Stimulated activated CD4-positive, alpha-beta T cell treated with anti-CD3 and anti-CD28 coated beads, Interleukin-15, amount 100 ng/mL, for 48 hours (primary cell): ENCODE measurements around the gene RABGAP1L.
"Not testable (repeated sequence)": the region's sequence is repeated elsewhere in the genome, so short reads cannot be mapped to it uniquely, and the experiment has no call there.

Experiments used
- DNase-seq, 2 donors: peaks; one replicate each; pipeline ENCODE4 v3.0.0-alpha.2; 2020; ENCODE audit warnings: low read depth in 2 of 2

The RABGAP1L gene

GRCh38 chr1:174990382-174990999 lies 831.2 kb downstream of the RABGAP1L start:
- no peak for DNase-seq

GRCh38 chr1:174991473-174991872 lies 832.2 kb downstream of the RABGAP1L start:
- no peak for DNase-seq

DNA sequence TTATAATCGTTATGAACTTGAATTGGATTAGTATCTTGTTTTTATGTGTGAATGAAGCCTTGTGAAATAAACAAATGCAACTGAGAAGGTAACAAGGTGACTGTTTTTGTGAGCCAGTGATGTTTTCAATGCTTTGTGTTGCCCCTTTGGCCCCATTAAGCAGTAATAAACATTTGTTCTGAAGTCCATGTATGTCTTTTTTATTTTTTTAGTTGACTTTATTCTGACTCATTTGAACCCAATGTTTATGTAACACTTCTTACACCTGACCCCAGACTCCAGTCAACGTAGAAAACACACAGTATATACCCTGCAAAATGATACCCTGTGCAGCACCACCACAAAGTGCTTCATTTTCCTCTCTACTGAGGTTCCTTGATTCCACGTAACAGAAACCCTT lies 835.8 kb downstream of the RABGAP1L start:
- DNase-seq, result no peak

DNA sequence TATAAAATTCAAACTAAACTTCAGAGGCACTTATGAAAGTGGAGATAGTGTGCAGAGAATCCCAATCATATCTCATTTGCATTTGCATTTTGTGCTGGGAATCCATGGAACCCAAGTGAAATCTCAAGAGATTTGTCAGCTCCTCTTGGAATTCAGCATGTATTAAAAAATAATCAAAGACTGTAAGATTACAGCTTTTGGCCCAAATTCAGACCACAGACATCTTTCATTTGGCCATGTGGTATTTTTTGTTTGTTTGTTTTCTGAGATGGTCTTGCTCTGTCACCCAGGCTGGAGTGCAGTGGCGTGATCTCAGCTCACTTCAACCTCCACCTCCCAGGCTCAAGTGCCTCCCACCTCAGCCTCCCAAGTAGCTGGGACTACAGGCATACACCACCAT lies 836.6 kb downstream of the RABGAP1L start:
- no peak for DNase-seq

GRCh38 chr1:174996476-174996875 lies 837.2 kb downstream of the RABGAP1L start:
- DNase-seq, result no peak

DNA sequence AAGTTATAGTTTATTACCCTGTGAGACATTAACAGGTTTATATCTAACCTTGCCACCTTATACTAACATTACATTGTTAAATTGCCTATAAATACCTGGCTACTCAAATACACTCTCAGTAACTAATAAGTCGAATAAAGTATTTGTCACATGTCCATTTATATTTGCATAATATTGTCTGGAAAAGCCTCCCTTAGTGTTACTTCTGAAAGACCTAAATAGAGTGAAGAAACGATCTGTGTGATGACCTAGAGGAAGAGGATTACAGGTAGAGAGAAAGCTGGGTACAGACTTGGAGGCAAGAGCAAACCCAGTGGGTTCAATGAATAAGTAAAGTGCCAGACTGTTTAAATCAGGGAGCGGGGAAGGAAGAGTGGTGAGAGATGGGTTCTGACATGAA lies 837.7 kb downstream of the RABGAP1L start:
- no peak for DNase-seq

DNA sequence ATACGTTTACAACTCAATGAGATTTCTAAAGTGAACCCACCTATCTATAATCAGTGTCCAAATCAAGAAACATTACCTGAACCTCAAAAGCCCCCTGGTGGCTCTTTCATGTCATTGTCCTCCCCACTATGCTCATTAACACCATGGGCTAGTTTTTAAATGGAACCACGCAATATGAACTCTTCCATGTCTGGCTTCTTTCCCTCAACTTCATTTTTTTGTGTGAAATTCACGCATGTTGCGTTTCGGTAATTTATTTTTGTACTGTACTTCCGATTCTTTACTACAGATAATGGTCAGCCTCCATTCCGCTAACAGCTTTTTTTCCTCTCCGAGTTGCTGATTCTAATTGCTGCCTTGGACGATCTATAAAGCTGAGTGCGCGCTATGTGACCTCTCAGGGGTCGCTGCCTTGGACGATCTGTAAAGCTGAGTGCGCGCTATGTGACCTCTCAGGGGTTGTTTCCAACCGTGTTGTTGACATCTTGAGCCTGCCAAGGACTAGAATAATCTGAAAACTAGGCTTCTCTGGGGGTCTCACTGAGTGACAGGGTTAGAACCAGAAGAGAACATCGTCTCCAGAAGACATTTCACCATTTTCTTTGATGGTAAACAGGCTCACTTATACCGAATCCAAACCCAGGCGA lies 839.4 kb downstream of the RABGAP1L start:
- no peak for DNase-seq

- peak; percentile 94 to 95 for DNase-seq
Measured at GRCh38 chr1:174999216-174999935, 840.1 kb downstream of the RABGAP1L start.

DNA sequence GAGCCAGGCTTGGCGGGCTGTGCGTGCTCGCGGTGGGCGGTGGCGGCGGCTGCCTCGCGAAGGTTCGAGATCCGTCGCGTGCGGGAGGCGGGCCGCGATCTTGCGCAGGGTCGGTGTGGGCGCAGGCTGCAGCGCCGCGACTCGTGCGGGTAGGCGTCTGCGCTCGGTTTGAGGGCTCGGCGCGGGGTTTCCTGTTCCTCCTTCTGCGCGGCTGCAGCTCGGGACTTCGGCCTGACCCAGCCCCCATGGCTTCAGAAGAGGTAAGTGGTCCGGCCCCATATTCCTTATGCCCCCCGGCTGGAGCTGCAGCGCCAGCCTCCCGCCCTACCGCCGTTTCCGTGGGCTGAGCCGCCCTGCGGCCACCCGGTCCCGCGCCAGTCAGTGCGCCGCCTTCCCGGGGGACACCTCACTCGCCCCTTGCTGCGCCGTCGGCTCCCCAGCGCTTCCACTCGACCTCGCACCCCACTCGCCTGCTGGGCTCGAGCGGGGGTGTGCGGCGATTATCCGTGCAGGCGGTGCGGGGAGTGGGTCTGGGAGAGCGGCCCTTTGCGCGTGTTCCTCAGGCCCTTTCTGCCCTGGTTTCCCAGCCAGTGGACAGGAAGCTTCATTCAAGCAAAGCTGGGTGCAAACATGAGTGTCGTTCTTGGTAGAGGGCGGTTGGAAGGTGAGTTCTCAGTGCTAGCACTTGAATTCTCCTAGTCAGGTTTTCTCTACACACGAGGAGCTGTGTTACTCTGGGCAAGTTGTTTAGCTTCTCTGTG lies 840.8 kb downstream of the RABGAP1L start, which contains the start of gene CACYBP:
TSS of gene CACYBP (plus strand) at position 12 of the 761 bp plus-strand sequence. CDS start at position 246, 234 bp downstream.
- DNase-seq, result no peak

DNA sequence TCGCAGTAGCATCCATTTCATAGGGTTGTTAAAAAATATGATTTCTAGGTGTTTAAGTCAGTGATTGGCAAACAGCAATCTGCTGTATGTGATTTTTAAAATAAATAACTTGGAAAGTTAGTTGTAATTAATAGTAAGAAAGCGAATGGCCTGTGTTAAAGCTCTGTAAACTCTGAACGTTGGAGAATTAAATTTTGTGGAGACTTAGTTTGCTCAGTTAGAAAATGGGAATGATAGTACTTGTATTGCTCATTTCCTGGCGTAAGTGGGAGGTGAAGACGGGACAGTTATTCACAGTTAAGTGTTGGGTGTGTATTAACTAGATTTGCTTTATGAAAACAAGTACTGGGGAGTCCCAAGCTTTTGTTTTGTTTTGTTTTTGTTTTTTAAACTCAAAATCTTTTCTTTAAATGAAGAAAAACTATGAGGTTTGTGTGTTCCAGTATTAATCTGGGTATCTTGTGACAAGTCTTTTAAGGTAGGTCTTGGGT lies 841.4 kb downstream of the RABGAP1L start:
- DNase-seq, result no peak

DNA sequence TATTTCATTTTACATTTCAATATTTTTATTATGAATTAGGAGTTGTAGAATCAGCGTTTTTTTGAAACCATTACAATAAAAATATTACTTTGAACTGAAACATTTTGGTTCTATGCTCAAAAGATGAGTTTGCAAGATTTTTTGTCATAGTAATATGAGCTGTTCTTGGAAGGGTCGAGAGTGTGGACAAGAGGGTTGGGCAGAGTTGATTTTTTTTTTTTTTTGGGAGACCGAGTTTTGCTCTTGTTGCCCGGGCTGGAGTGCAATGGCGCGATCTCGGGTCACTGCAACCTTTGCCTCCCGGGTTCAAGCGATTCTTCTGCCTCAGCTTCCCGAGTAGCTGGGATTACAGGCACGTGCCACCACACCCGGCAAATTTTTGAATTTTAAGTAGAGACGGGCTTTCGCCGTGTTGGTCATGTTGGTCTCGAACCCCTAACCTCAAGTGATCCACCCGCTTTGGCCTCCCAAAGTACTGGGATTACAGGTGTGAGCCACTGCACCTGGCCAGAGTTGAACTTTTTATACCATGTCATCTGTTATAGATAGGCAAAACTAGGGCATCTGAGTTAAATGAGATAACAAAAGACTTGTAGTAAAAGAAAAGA lies 843.7 kb downstream of the RABGAP1L start:
- DNase-seq, result no peak

DNA sequence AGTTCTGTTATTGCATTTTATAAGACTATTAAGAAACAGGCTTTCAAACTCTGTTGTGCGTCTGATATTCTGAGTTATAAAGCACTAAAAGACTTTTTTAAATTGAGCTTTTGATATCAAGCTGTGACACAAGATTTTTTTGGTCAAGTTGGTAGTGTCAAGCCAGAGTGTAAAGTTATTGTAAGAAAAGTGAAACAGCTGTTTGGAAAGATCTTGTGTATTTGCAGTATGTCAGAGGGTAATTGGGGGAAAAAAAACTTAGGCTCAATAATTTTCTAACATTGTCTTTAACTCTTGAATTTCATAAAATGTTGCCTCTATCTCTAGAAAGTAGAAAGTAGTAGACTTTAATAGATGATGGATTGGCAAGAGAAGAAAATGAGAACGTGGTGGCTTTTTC lies 844.2 kb downstream of the RABGAP1L start:
- DNase-seq, result no peak

DNA sequence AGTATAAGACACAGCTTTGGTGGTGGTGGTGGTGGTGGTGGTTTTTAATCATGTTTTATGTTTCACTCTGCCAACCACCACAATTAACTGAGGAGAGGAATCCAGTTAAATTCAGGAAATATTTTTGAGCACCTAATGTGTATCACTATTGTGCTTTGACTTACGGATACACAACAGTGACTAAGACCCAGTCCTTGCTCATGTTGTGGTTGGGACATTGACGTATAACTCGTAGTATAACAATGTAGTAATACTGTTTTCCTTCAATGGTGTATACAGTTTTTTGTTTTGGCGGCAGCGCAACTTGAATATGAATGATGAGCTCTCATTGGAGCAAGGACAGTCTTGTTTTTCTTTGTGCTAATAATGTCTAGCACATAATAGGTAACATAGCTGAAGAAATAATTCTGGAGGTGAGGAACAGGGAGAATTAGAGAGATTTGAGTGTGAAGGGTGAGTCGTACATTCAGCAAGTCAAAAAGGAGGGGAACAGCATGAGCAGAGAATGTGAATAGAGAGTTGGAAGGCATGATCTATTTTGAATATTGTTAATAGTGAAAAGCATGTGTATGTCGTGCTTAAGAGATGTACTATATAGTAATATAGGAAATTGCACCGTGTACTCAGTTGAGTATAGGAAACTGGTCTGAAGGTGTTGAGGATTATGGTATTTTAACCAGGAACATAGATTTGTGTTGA lies 845.9 kb downstream of the RABGAP1L start:
- no peak for DNase-seq

GRCh38 chr1:175009532-175009931 lies 850.2 kb downstream of the RABGAP1L start:
- no peak for DNase-seq

GRCh38 chr1:175013445-175013844 lies 854.1 kb downstream of the RABGAP1L start:
- DNase-seq, result no peak

GRCh38 chr1:175015243-175015642 lies 855.9 kb downstream of the RABGAP1L start:
- no peak for DNase-seq

GRCh38 chr1:175019524-175019923 lies 860.2 kb downstream of the RABGAP1L start:
- DNase-seq, result no peak

GRCh38 chr1:175023043-175023921 lies 864.0 kb downstream of the RABGAP1L start, which contains the start of gene MRPS14:
MRPS14 (minus strand) TSS chr1:175023425; CDS start chr1:175023408, 17 bp downstream.
- peak; percentile 97 to 99 for DNase-seq

- not testable (repeated sequence) for DNase-seq
Measured at GRCh38 chr1:175023922-175024242, 864.6 kb downstream of the RABGAP1L start.

DNA sequence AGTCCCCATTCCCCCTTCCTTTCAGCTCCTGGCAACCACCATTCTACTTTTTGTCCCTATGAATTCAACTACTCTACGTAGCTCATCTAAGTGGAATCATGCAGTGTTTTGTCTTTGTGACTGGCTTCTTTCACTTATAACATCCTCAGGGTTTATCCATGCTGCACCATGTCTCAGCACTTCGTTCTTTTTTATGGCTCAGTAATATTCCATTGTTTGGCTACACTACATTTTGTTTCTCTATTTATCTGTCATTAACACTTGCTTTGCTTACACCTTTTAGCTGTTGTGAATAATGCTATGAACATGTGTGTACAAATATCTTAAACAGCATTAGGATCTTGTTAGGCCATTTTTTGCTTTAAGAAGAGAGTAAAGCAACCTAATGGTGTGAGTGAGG lies 865.5 kb downstream of the RABGAP1L start:
- no peak for DNase-seq
